Spleen (tissue), 11 donors: ENCODE results near the gene BCO1. TPM values are rescaled to one million over a fixed set of nuclear protein-coding genes. Genes with fewer than 3 reads are reported as not detected.
A peak's percentile ranks its signal among the peaks of the same experiment; 100 is the strongest.

ENCODE experiments used
- DNase-seq: peaks from one replicate; pipeline ENCODE4 v3.0.0-alpha.2; 2020
- H3K27ac ChIP-seq, 8 donors: fragments of 200-600 bp; sonication (generic) in 7 of 8; 1 replicate in 4 of 8; 2 replicates in 4 of 8; pipeline versions ENCODE4 v1.5.0 to v1.8.0; 2016 to 2021; ENCODE audit warnings: inconsistent platforms in 4 of 8, mild to moderate bottlenecking in 4 of 8, moderate library complexity in 1 of 8
- H3K27me3 ChIP-seq, 7 donors: fragments of 200-600 bp; sonication (generic) in 6 of 7; replicated peaks in 1 of 7; 1 replicate in 4 of 7; 2 replicates in 3 of 7; pipeline versions ENCODE4 v1.5.0 to v1.8.0; 2016 to 2021; ENCODE audit warnings: inconsistent platforms in 3 of 7, mild to moderate bottlenecking in 1 of 7
- H3K36me3 ChIP-seq, 6 donors: fragments of 200-600 bp; sonication (generic) in 5 of 6; 1 replicate in 4 of 6; 2 replicates in 2 of 6; pipeline versions ENCODE4 v1.5.0 to v1.8.0; 2016 to 2021; ENCODE audit warnings: inconsistent platforms in 2 of 6
- H3K4me1 ChIP-seq, 6 donors: fragments of 200-600 bp; sonication (generic) in 5 of 6; 1 replicate in 3 of 6; 2 replicates in 3 of 6; pipeline versions ENCODE4 v1.5.0 to v1.8.0; 2016 to 2021; ENCODE audit warnings: inconsistent platforms in 3 of 6
- H3K4me3 ChIP-seq, 8 donors: fragments of 200-600 bp; sonication (generic) in 7 of 8; 1 replicate in 4 of 8; 2 replicates in 4 of 8; pipeline versions ENCODE4 v1.5.0 to v1.8.0; 2016 to 2021; ENCODE audit warnings: inconsistent platforms in 4 of 8, mild to moderate bottlenecking in 4 of 8, moderate library complexity in 2 of 8
- H3K9me3 ChIP-seq, 8 donors: fragments of 200-600 bp; sonication (generic) in 7 of 8; 1 replicate in 4 of 8; 2 replicates in 4 of 8; pipeline versions ENCODE4 v1.5.0 to v1.8.0; 2016 to 2021; ENCODE audit warnings: inconsistent platforms in 4 of 8
- CTCF ChIP-seq, 11 experiments: fragments of 200-600 bp in 7 of 11; fragments of 450-650 bp in 4 of 11; sonication (generic) in 4 of 11; IDR thresholded peaks in 8 of 11; conservative IDR thresholded peaks in 3 of 11; 1 replicate in 7 of 11; 2 replicates in 4 of 11; pipeline versions ENCODE4 v1.4.0 to v1.8.0; 2016 to 2021; ENCODE audit warnings: antibody characterized with exemption in 11 of 11, inconsistent platforms in 4 of 11, mild to moderate bottlenecking in 1 of 11
- POLR2A ChIP-seq, 3 donors: fragments of 450-650 bp; IDR thresholded peaks; one replicate each; pipeline ENCODE4 v1.5.1; 2017; ENCODE audit warnings: antibody characterized with exemption in 3 of 3, mild to moderate bottlenecking in 1 of 3
- POLR2AphosphoS5 ChIP-seq, 3 donors: sonication (generic); formaldehyde crosslinking; IDR thresholded peaks; one replicate each; pipeline ENCODE4 v1.5.1; 2017; ENCODE audit warnings: antibody characterized with exemption in 3 of 3
- WGBS, 5 donors: extraction: QIAGEN DNeasy Blood & Tissue Kit in 3 of 5; methylation state at CpG; one replicate each; pipeline versions ENCODE4 v1.1.5 to v1.1.7; 2013 to 2018; 5-methylcytosine and 5-hydroxymethylcytosine counted together
- intact Hi-C: fragments of 100-400 bp; cut with DNase I; formaldehyde crosslinking; loops from one replicate; pipeline ENCODE4 v1.15.0; 2023; ENCODE audit warnings: low total_unique reads
- polyA plus RNA-seq, 3 donors: library from polyadenylated mRNA; stranded (reverse); fragments of 200-250 nt; gene quantifications; one replicate each; pipeline ENCODE4 v1.2.1, GENCODE V29; 2013
- total RNA-seq, 7 donors: library from RNA; depleted of rRNA in 3 of 7; stranded (reverse); fragments of >200 nt in 3 of 7; fragmentation: NEBNext Ultra II Directional in 4 of 7; extraction: Animal tissue kit (Norgen Biotek cat#: 25700) in 4 of 7; gene quantifications; one replicate each; pipeline versions ENCODE4 v1.1.0 to v1.2.1, GENCODE V29; 2016 to 2021
- donor health status: healthy with polysubstance abuse.
- donor health status: DM: no; HTN: no; CAD: no; lungs with moderate emphysema.
- donor health status: DM: no; HTN: no; CAD: no.
- donor health status: Bipolar disorder and iron deficiency.
- donor health status: healthy.
- donor health status: DM: no; HTN: no; CAD: no.
- donor health status: DM: yes; HTN: yes; CAD: no.

The BCO1 gene
- total and polyA plus RNA-seq, 10 donors = not detected

- DNase-seq = no peak
- intact Hi-C loops = no loop called here
- Histone ChIP-seq H3K27me3 (peaks cover 0 to 22% (median 0%) of the 10 kb centered on the region in 7 donors), H3K4me3 (no peak overlapping the region), H3K36me3 (no peaks in the 10 kb centered on the region), H3K9me3 (no peaks in the 10 kb centered on the region), H3K4me1 (no peaks in the 10 kb centered on the region), H3K27ac (no peak overlapping the region)
- WGBS, 5 donors = 91 to 97% (median 93%) methylated on average over 8 of the region's 8 CpGs
- TF ChIP-seq POLR2A (IDR thresholded peaks at IDR 0.05) (no peak), POLR2AphosphoS5 (IDR thresholded peaks at IDR 0.05) (no peak), CTCF (IDR thresholded peaks at IDR 0.05 in 8 of 11, conservative IDR thresholded peaks at IDR 0.05 in 3 of 11) (no peak)
These were observed 5.6 kb upstream of the BCO1 start for GRCh38 chr16:81232740-81233367.

GRCh38 chr16:81237282-81237681, 1.2 kb upstream of the BCO1 start:
- 90 to 98% (median 94%) methylated on average over 8 of the region's 8 CpGs for whole genome bisulfite sequencing, 5 donors
- no peaks in the 10 kb centered on the region for H3K36me3 ChIP-seq
- peaks cover 0 to 15% (median 3%) of the 10 kb centered on the region in 6 donors for H3K4me1 ChIP-seq
- no peak overlapping the region for H3K27ac ChIP-seq
- H3K4me3 ChIP-seq = no peak overlapping the region
- H3K27me3 ChIP-seq = no peaks in the 10 kb centered on the region
- intact Hi-C loops = no loop called here
- DNase-seq = peak; percentile 24
- no peaks in the 10 kb centered on the region for H3K9me3 ChIP-seq
- TF ChIP-seq POLR2A (IDR thresholded peaks at IDR 0.05) (no peak), POLR2AphosphoS5 (IDR thresholded peaks at IDR 0.05) (no peak), CTCF (IDR thresholded peaks at IDR 0.05 in 8 of 11, conservative IDR thresholded peaks at IDR 0.05 in 3 of 11) (no peak)

- peak overlapping the region in 1 of 8 donors; percentile 19 for H3K27ac ChIP-seq
- H3K9me3 ChIP-seq = no peaks in the 10 kb centered on the region
- 79 to 89% (median 84%) methylated on average over 10 of the region's 10 CpGs for WGBS, 5 donors
- H3K4me3 ChIP-seq = no peak overlapping the region
- no peak for TF ChIP-seq CTCF (IDR thresholded peaks at IDR 0.05 in 8 of 11, conservative IDR thresholded peaks at IDR 0.05 in 3 of 11)
- TF ChIP-seq POLR2A (IDR thresholded peaks at IDR 0.05) = no peak
- TF ChIP-seq POLR2AphosphoS5 (IDR thresholded peaks at IDR 0.05) = no peak
- peaks cover 0 to 15% (median 3%) of the 10 kb centered on the region in 6 donors for H3K4me1 ChIP-seq
- intact Hi-C loops = no loop called here
- no peak for DNase-seq
- no peaks in the 10 kb centered on the region for H3K36me3 ChIP-seq
- H3K27me3 ChIP-seq = no peaks in the 10 kb centered on the region
These were observed 570 bp upstream of the BCO1 start for GRCh38 chr16:81237942-81238295.

- no peaks in the 10 kb centered on the region for H3K27me3 ChIP-seq
- no peaks in the 10 kb centered on the region for H3K36me3 ChIP-seq
- intact Hi-C loops = no loop called here
- TF ChIP-seq POLR2AphosphoS5 (IDR thresholded peaks at IDR 0.05) (no peak), POLR2A (IDR thresholded peaks at IDR 0.05) (no peak)
- no peaks in the 10 kb centered on the region for H3K9me3 ChIP-seq
- peaks cover 0 to 15% (median 3%) of the 10 kb centered on the region in 6 donors for H3K4me1 ChIP-seq
- no peak overlapping the region for H3K27ac ChIP-seq
- no peak overlapping the region for H3K4me3 ChIP-seq
- DNase-seq = peak; percentile 19
- 79 to 91% (median 86%) methylated on average over 9 of the region's 9 CpGs for WGBS, 5 donors
These were observed 1.1 kb downstream of the BCO1 start for GRCh38 chr16:81239367-81240121.
